Brain microvascular endothelial cell (primary cell): ENCODE measurements around the gene EFCAB5.

Experiments used
- DNase-seq: peaks from one replicate; pipeline ENCODE4 v3.0.0-alpha.2; 2020
- H3K27ac ChIP-seq: fragments of 250-450 bp; sonication (Bioruptor Pico); 2 replicates; pipeline ENCODE4 v1.5.1; 2020; ENCODE audit warnings: mild to moderate bottlenecking, moderate library complexity
- H3K27me3 ChIP-seq: fragments of 250-450 bp; sonication (Bioruptor Pico); replicated peaks from 2 replicates; pipeline ENCODE4 v1.5.1; 2020; ENCODE audit warnings: mild to moderate bottlenecking
- H3K36me3 ChIP-seq: fragments of 250-450 bp; sonication (Bioruptor Pico); replicated peaks from 2 replicates; pipeline ENCODE4 v1.5.1; 2020; ENCODE audit warnings: mild to moderate bottlenecking
- H3K4me3 ChIP-seq: 2 replicates; pipeline ENCODE4 v1.5.1; 2011; ENCODE audit warnings: low read depth, mild to moderate bottlenecking, control low read depth, low read length, moderate library complexity
- in situ Hi-C: cut with HindIII; loops from 2 replicates; pipeline ENCODE4 v1.10.0; 2017; ENCODE audit warnings: low sequenced_read_pairs, low pct_ligation_motif_present
- TF ChIP-seq, protein P1 (sequence below): IDR thresholded peaks from 2 replicates; pipeline ENCODE4 v1.5.1; 2011; ENCODE audit warnings: low read depth, mild to moderate bottlenecking, moderate library complexity, low read length, control low read depth, inconsistent platforms; ENCODE audit errors: missing control alignments

Gene EFCAB5

DNA sequence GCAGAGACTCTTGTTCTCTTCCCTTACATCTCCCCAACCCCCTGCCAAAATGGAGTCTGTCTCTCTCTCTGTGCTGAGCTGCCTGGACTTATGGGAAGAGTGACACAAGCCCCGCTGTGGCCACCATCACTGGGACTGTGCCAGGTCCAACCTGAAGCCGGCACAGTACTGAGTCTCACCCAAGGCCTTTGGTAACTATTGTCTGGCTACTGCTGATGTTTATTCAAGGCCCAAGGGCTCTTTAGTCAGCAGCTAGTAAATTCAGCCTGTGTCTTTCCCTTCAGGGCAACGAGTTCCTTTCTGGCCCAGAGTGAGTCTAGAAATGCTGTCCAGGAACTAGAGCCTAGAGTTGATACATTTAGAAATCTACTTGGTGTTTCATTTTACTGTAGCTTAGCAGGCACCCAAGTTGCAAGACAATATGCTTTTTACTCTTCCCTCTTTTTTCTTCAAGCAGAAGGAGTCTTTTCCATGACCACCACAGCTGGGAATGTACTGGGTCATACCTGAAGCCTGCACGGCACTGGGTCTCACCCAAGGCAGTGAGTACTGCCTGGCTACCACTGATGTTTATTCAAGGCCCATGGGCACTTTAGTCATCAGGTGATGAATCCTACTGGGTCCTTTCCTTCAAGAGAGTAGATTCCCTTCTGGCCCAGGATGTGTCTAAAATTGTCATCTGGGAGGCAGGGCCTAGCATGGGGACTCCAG lies 17.7 kb downstream of the EFCAB5 start:
- Histone ChIP-seq H3K36me3 (no peaks in the 10 kb centered on the region), H3K4me3 (no peak overlapping the region), H3K27me3 (no peaks in the 10 kb centered on the region), H3K27ac (no peak overlapping the region)
- DNase-seq = no peak
- in situ Hi-C loops = no loop called here
- TF ChIP-seq, protein P1, sequence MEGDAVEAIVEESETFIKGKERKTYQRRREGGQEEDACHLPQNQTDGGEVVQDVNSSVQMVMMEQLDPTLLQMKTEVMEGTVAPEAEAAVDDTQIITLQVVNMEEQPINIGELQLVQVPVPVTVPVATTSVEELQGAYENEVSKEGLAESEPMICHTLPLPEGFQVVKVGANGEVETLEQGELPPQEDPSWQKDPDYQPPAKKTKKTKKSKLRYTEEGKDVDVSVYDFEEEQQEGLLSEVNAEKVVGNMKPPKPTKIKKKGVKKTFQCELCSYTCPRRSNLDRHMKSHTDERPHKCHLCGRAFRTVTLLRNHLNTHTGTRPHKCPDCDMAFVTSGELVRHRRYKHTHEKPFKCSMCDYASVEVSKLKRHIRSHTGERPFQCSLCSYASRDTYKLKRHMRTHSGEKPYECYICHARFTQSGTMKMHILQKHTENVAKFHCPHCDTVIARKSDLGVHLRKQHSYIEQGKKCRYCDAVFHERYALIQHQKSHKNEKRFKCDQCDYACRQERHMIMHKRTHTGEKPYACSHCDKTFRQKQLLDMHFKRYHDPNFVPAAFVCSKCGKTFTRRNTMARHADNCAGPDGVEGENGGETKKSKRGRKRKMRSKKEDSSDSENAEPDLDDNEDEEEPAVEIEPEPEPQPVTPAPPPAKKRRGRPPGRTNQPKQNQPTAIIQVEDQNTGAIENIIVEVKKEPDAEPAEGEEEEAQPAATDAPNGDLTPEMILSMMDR = no peak

DNA sequence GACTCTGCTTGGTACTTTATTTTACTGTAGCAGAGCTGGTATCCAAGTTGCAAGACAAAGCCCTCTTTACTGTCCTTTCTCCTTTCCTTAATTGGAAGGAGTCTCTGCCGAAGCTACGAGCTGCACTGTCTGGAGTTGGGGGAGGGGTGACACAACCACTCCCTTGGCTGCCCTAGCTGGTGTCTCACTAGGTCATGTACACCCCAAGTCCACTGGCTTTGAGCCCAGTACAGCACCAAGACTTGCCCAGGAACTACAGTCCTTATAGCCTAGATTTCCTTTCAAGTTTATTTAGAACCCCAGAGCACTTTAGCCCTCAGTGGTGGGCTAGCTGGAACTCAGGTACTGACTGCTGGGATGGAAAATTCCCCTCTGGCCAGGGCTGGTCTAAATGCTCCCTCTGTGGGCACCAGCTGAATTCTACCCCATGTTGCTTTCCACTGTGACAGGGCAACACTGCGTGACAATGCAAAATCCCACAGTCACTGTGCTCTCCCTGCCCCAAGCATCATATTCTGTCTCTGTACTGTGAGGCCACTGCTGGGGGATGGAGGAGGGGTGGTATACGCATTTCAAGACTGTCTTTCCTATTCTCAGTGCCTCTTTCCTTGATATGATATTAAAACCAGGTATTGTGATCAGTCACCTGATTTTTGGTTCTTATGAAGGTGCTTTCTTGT lies 18.4 kb downstream of the EFCAB5 start:
- TF ChIP-seq, protein P1 = no peak
- H3K27me3 ChIP-seq = no peaks in the 10 kb centered on the region
- no peak overlapping the region for H3K27ac ChIP-seq
- H3K36me3 ChIP-seq = no peaks in the 10 kb centered on the region
- DNase-seq = no peak
- no peak overlapping the region for H3K4me3 ChIP-seq
- in situ Hi-C loops = no loop called here

DNA sequence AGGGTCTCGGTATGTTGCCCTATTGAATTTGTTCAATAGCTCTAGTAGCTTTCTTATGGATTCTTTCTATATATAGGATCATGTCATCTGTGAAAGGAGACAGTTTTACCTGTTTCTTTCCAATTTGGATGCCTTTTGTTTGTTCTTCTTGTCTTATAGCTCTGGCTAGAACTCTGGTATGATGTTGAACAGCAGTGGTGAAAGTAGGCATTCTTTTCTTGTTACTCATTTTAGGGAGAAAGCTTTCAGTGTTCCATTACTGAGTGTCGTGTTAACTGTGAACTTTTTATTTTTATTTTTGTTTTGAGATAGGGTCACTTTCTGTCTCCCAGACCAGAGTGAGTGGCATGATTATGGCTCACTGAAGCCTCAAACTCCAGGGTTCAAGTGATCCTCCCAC lies 21.2 kb downstream of the EFCAB5 start:
- H3K27ac ChIP-seq = no peak overlapping the region
- H3K27me3 ChIP-seq = no peaks in the 10 kb centered on the region
- no peak for DNase-seq
- H3K4me3 ChIP-seq = no peak overlapping the region
- H3K36me3 ChIP-seq = no peaks in the 10 kb centered on the region
- in situ Hi-C loops = no loop called here
- TF ChIP-seq, protein P1 = no peak

DNA sequence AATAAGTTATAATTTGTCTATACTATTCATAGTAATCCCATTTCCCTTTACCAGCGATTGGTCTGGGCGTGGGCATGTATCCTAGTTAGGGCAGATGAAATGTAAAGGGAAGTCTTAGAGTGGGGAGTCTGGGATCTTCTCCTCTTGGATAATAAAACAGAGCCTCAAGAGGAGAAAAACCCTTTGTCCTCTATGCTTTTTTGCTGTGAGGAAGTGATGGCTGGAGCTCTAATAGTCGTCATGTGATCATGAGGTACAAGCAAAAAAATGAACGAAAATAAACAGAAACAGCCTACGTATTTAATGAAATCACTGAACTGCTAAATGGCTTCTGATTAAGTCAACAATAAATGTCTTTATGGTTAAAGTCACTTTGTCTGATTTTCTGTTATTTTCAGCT lies 26.8 kb downstream of the EFCAB5 start:
- no peak overlapping the region for H3K4me3 ChIP-seq
- no peaks in the 10 kb centered on the region for H3K27me3 ChIP-seq
- no peak overlapping the region for H3K27ac ChIP-seq
- no peak for DNase-seq
- in situ Hi-C loops = no loop called here
- H3K36me3 ChIP-seq = no peaks in the 10 kb centered on the region
- TF ChIP-seq, protein P1 = no peak

DNA sequence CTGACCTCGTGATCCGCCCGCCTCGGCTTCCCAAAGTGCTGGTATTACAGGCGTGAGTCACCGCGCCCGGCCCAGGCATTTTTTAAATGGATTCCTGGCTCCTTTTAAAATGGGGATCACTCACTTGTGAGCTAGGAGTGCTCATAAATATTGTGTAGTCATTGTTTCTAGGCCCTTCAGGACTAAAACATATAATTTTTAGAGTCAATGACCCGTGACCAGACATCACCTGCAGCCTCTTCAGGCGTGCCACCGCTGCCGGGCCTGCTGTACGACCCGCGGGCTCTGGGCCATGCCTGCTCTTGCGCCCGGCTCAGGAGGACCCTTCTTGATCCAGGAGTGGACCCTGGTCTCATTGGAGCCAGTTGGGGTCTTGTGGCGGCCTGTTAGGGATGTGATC lies 30.8 kb downstream of the EFCAB5 start:
- no peak for DNase-seq
- in situ Hi-C loops = no loop called here

More for the DNA sequence above, 30.8 kb downstream of the EFCAB5 start:
- Histone ChIP-seq H3K27me3 (no peaks in the 10 kb centered on the region), H3K27ac (no peak overlapping the region), H3K36me3 (no peaks in the 10 kb centered on the region), H3K4me3 (no peak overlapping the region)
- TF ChIP-seq, protein P1 = no peak
